NCI-H748 treated with DMSO at 0.1 percent for 48 hours (cell line): ENCODE results near the gene TUBA3D.
"Not testable (repeated sequence)": the region's sequence is repeated elsewhere in the genome, so short reads cannot be mapped to it uniquely, and the experiment has no call there.

Source experiments
- DNase-seq: peaks from one replicate; lab custom pipeline; 2025; lab: John Stamatoyannopoulos, UW

Gene TUBA3D

DNA sequence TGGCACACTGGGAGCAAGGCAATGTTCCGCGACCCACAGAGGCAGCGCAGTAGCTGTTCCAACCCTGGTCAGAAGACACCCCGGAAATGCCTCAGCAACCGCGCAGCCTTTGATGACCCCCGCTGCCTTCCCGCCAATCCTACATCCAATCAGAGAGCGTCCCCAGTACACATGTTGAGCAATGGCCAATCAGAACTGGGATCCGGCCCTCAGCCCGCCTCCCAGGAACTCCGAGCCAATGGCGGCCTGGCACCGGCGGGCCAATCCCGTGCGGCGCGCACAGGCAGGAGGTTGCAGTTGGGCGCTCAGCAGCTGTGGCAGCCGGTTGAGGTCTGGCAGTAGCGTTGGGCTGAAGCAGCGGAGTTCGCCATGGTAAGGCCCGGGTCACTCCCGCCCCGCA lies at the start of gene TUBA3D:
Gene TUBA3D (plus strand): TSS at position 289 of the 400 bp plus-strand sequence. CDS start 81 bp downstream, at position 370.
- DNase-seq: no peak

DNA sequence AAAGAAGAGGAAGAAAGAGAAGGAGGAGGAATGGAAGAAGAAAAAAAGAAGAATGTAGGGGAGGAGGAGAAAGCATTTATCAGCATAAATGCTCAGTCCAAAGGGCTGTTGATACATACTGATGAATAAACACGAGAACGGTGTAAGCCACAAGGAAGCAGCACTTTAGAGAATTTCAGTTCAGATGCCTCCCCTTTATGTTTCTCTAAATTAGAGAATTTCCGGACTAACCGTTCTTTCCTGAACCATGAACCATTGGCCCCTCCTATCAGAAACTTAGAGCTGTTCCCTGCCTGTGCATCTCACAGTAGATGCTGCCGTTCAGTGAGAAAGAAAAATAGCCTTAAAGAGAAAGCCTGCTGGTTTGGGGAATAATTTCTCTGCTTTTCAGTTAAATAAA lies 49.2 kb upstream of the TUBA3D start:
- DNase-seq: no peak

DNA sequence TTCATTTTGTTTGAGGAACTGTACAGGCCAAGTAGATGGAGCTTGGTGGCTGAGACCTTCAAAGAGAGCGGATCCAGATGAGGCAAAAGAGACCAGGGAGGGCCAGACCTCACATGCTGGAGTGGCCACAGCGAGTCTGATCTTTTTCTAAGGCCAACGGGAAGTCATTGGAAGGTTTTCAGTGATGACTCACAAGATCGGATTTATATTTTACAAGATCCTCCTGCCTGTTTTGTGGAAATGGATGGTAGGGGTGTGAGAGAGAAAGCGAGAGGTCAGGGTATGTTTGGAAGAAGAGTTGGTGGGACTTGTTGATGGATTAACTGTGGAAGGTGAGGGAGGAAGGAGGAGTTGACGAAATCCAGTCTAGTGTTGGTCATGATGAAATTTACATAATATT lies 44.6 kb upstream of the TUBA3D start:
- DNase-seq: no peak

DNA sequence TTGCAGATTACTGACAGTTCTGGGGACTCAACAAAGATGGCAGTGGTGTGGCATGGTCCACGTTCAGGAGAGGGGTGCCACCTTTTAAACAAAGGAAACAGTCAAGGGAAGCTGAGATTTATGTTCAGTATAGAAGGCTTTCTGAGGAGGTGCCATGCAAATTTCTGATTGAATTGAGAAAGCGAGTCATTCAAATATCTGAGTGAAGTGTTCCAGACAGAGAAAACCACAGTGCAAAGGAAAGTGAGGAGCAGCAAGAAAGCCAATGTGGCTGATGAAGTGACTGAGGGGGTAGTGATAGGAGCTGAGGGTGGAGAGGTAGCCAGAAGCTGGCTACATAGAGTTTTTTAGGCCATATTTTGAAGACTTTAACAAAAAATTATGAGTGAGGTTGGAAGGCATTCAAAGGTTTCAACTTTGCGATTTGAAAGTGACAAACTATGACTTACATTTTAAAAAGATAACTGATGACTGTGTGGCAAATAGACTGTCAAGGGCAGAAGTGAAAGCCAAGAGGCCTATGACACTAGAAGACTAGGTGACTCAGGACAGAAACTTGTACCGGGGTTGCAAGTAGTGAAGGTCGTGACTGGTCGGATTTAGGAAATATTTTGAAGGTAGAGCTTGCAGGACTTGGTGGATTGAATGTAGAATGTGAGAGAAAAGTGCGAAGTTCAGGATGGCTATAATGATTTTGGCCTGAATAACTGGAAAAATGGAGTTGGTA lies 35.0 kb upstream of the TUBA3D start:
- DNase-seq: not testable (repeated sequence)

DNA sequence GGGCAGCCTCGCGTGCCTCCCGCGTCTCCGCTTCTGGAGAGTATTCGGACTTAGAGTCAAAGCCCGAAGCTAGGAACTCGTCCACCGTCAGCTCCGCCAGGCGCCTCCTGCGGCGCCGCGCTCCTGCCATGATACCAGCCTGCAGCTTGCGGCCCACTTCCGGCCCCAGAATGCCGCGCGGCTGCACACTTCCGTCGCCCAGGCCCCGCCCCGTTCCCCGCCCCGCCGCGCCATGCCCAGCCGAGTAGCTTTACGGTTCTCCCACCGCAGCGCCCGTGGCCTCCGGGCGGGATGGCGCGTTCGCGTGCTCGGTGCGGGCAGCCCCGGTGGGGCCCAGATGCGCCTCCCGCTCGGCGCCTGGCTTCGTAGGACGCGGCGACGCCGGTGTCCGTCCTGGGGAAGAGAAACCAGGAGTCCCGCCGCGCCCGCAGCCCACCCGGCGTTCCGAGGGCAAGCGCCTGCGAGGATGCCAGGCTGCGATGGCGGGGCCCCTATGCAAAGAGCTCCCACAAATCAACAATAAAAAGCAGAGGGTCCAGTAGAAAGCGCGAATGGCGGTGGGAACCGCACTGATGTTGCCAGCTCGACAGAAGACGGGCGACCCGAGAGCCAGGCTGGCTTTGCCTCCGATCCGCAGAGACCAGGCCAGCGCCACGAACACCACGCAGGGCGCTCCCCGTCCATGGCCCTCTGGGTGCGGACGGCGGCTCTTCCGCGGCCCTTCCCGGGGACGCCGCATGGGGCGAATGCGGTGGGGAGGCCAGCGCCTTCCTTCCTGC lies 31.0 kb upstream of the TUBA3D start:
- DNase-seq: not testable (repeated sequence)

DNA sequence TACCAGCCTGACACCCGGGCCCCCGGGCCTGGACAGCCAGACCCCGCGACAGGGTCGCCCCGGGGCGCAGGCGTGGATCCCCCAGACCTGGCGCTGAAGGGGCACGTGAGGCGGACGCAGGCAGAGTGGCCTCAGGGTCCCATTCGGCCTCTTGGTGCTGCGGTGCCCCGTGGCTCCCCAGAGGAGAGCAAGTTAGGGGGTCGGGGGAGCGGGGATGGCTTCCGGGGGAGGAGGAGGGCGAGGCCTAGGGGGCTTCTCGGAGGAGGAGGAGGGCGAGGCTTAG lies 30.5 kb upstream of the TUBA3D start:
- DNase-seq: not testable (repeated sequence)

DNA sequence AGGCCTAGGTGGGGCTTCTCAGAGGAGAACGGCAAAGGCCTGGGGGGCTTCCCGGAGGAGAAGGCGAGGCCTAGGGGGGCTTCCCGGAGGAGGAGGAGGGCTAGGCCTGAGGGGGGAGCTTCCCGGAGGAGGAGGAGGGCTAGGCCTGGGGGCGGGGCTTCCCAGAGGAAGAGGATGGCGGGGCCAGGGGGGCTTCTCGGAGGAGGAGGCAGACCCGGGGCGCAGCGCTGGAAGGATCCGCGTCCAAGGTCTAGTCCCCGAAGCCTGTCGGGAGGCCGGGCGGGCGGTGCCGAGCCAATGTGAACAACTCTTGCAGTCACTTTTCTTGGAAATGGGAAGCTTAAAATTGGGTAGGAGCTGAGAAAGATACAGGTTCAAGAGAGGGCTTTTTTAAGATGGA lies 30.0 kb upstream of the TUBA3D start:
- DNase-seq: no peak

DNA sequence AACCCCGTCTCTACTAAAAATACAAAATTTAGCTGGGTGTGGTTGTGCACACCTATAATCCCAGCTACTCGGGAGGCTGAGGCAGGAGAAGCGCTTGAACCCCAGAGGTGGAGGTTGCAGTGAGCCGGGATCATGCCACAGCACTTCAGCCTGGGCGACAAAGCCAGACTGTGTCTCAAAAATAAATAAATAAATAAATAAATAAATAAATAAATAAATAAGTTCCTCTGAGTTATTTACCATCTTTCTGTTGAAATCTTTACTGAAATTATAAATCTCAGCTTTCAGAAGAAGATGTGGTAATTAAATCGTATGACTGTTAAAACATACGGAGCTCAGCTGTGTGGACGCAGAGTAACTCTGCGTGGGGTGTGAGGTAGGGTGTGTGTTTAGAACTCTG lies 27.9 kb upstream of the TUBA3D start:
- not testable (repeated sequence) for DNase-seq

DNA sequence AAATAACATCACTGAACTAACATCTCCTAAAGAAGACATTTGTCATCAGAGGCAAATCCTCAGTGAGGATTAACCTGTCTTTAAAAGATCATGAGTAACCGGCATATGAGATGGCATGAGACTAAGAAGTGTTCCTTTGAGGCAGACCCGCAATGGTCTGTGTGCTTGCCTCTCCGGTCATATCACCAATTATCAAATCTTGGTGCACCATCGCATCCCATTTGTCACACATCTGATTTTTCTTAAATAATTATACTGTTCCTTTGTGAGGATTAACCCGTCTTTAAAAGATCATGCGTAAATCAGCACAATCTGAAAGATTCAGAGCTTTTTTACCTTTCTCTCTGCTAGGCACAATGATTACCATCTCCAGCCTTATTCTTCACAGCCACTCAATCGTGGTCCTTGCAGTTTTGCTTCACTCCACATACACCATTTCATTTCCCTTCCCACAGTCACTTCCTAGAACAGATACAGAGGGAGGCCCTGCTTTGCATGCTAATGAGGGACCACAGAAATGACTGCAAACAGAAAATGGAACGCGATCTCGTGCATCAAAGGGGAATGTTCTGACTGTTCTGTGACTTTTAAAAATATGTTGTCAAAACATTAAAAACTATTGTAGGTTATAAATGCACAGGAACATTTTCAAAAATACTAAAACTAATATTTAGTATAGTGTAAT lies 24.5 kb upstream of the TUBA3D start:
- DNase-seq: not testable (repeated sequence)

DNA sequence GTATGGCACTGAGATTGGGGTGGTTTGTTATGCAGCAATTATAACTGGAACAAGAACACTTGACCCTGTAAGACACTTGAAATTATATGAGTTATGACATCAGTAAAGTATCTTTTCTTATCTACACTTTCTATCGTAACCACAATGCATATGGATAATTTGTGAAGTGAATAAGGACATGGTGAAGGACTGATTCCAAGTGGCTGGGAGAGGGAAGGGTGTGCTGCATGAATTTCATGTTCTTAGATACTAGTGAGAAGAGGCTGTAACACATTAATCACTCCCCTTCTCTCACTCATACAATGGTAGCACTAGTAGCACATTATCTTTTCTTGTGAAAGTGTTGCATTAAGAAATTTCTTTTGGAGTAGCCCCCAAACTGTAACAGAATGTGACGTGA lies 21.0 kb upstream of the TUBA3D start:
- DNase-seq: not testable (repeated sequence)

DNA sequence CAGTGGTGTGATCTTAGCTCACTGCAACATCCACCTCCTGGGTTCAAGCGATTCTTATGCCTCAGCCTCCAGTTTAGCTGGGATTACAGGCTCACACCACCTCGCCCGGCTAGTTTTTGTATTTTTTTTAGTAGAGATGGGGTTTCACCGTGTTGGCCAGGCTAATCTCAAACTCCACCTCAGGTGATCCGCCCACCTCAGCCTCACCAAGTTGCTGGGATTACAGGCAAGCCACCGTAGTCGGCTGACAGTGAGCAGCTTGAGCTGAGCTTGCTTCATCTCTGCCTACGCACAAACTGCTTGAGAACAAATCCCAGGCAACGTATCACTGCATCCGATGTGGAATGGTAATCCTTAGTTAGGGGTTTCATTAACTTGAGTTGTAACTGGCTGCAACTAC lies 8.2 kb upstream of the TUBA3D start:
- DNase-seq: not testable (repeated sequence)

DNA sequence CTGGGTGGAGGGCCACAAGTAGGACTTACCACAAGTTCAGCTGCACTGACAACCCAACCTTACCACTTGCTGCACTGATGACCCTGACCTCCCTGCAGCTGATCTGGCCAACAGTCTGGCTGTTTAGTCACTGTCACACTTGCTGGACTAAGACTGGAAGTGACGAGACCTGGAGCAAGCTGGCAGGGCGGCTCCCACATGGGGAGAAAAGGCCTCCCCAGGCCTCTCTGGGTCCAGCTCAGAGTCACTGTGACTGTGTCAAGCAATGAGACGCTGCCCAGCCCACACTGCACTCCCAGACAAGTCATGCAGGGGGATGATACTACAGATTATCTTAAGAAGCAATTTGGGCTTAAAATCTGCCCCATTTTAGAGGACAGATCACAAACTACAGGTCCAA lies 5.0 kb upstream of the TUBA3D start:
- not testable (repeated sequence) for DNase-seq

DNA sequence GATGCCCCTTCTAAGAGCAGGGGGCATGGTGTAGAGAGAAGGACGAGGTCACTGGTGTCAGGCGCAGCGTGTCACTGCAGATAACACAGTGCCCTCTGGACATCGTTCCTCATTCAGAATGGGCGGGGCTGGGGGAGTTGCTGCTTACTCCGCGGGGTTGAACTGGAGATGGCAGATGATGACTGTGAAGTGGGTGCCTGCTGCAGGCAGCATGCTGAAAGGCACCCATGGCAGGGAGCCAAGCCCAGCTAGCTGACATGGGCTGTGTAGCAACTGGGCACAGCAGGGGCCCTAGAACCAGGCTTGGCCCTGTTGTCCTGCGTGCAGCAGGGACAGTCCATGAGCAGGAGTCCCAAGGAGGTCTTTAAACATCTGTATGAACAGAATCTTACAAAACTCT lies 4.3 kb upstream of the TUBA3D start:
- DNase-seq: not testable (repeated sequence)

DNA sequence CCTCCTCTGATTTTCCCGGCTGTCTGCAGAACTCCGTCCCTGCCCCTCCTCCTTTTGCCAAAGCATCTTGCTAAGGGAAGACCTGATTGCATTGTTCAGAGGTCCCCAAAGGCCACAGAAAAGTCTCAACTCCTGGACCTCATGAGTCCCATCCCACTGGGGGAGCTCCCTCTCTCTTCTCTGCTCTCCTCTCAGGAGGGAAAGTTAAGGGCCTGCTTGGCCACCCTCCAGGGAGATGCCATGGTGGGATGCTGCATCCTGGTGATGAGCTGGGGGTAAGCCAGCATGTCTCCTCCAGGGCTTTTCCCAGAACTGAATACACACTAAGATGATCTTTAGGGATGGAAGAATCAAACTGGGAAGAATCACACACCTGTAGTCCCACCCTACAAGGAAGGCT lies 2.7 kb upstream of the TUBA3D start:
- DNase-seq: not testable (repeated sequence)

DNA sequence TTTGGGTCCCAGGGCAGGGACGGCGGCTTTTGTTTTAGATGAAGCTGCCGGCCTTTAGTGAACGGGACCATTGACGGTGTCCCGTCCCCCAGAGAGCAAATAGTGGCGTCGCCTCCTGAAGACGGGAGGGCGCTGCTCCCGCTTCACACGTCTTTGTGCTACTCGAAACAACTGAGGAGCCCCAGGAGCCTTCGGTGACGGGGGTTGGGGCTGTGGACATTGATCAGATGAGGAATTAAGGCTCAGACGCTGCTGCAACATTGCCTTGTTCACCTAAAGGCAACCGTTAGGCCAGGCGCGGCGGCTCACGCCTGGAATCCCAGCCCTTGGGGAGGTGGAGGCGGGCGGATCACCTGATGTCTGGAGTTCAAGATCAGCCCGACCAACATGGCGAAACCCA lies 444 bp downstream of the TUBA3D start:
- not testable (repeated sequence) for DNase-seq

DNA sequence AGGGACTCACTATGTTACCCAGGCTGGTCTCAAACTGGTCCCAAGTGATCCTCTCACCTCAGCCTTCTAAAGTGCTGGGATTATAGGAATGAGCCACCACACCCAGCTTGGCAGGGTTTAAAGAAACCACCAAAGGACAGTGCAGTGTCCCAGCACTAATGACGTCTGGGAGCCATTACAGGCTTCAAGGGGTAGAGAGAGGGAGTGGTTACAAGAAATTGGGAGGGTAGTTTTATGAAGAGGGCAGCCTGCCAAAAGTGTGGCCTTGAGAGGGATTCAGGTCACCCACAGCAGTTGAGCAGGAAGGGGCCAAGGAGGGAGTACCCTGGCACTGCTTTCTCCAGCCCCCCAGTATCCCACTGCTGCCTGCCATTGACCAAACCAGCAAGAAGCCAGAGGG lies 1.3 kb downstream of the TUBA3D start:
- not testable (repeated sequence) for DNase-seq

DNA sequence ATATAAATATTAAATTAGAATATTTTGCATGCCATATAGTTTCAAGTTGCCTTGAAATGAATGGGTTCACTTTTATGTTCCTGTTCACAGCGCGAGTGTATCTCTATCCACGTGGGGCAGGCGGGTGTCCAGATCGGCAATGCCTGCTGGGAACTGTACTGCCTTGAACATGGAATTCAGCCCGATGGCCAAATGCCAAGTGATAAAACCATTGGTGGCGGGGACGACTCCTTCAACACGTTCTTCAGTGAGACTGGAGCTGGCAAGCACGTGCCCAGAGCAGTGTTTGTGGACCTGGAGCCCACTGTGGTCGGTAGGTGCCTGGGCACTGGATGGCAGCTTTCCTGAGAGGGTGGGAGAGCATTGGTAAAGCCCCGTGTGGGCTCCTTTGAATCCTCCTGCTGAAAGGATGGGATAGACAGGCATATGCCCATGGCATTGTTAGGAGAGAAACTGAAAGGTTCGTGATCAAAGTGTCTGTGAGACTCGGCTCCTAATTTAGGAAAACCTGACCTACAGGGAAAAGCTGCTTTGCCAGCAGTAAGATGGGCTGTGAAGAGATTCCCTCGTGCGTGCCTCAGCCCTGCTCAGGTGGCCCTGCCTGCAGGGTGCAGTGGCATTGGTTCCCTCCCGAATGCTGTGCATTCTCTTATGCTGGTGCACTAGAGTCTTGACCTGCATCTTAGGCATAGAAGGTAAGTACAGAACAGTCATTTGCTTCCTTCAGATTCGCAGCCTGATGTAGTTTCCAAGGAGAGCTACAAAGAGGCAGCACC lies 2.3 kb downstream of the TUBA3D start:
- not testable (repeated sequence) for DNase-seq

DNA sequence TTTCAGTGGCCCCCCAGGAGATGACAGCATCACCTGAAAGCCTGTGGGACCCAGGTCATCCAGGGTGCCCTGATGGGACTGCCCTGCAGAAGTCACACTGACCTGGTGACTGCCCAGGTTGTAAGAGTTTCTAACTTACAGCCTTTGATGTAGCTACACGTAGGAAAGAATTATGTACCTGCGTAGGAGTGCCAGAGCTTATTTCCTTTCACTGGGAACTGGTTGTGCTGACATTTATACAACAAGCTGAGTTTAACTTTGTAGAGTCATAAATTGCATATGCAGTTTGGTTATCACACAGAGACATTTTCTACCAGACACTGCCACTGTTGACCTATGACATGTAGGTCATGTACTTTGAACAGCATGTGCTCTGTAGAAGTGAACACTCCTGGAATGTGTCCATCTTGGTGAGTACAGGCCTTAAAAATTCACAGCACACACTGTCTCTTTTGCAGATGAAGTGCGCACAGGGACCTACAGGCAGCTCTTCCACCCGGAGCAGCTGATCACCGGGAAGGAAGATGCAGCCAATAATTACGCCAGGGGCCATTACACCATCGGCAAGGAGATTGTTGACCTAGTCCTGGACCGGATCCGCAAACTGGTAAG lies 3.0 kb downstream of the TUBA3D start:
- DNase-seq: not testable (repeated sequence)

DNA sequence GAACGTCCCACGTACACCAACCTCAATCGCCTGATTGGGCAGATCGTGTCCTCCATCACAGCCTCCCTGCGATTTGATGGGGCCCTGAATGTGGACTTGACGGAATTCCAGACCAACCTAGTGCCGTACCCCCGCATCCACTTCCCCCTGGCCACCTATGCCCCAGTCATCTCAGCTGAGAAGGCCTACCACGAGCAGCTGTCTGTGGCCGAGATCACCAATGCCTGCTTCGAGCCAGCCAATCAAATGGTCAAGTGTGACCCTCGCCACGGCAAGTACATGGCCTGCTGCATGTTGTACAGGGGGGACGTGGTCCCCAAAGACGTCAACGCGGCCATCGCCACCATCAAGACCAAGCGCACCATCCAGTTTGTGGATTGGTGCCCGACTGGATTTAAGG lies 4.4 kb downstream of the TUBA3D start:
- not testable (repeated sequence) for DNase-seq

DNA sequence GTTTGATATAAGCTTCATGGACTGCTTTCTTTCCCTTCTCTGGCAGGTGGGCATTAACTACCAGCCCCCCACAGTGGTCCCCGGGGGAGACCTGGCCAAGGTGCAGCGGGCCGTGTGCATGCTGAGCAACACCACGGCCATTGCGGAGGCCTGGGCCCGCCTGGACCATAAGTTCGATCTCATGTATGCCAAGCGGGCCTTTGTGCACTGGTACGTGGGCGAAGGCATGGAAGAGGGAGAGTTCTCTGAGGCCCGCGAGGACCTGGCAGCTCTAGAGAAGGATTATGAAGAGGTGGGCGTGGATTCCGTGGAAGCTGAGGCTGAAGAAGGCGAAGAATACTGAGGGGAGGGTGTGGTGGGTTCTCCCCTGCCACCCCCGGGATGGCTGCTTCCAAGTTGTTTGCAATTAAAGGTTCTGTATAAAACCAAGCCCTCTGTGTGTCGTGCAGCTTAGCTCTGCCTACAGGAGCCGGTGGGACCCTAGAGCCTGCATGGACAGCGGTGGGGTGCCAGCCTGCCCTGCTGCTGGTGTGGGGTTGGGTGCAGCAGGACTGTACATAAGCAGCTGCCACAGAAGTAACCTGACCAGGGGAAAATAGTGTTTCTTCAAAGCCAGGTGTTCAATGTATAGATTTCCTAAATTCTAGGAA lies 6.7 kb downstream of the TUBA3D start:
- not testable (repeated sequence) for DNase-seq
